Measurements from ENCODE around the gene SWAP70.
"Not testable (repeated sequence)": the region's sequence is repeated elsewhere in the genome, so short reads cannot be mapped to it uniquely, and the experiment has no call there.

SWAP70 gene

DNA sequence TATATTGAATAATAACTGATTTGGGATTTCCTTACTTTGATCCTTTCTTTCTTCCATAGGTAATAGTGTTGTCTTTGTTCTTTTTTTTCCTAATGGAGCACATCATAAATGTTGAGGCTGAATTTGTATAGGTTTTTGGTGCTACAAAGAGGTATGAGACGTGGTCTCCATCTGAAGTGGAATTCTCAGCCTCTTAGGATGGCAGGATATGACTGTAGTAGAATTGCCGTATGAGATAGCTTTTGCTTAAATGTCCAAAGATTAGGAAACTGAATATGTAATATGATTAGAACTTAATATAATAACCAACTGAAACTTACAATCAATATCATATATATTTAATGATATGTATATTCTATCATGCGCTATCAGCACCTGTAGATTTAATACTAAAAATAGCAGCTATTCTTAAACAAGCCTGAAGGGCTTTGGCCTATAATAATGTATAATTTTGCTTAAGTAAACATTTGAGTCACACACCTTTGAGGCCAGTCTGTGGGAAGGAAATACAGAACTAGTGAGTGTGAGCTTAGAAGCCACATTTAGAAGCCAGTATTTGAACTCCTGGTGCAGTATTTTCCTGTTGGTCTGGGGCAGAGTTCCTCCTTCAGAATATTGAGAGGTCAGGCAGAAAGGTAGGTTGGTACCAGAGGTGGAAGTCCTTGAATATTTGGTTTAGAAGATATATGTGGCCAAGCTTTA is 62.6 kb downstream of the SWAP70 start:
- ATAC-seq = no peak

DNA sequence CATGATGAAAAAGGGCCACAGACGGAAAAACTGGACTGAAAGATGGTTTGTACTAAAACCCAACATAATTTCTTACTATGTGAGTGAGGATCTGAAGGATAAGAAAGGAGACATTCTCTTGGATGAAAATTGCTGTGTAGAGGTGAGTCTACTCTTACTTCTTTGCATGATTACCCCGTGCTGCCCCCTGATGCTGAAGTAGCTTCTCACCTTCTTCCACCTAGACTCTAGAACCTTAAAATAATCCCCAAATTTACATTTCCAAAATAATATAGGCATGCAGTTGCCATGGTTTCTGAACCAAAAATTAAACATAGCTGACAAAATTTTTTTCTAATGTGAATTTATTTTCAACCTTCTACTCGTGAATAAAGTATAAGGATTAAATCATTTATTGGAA is 64.2 kb downstream of the SWAP70 start:
- ATAC-seq = no peak

DNA sequence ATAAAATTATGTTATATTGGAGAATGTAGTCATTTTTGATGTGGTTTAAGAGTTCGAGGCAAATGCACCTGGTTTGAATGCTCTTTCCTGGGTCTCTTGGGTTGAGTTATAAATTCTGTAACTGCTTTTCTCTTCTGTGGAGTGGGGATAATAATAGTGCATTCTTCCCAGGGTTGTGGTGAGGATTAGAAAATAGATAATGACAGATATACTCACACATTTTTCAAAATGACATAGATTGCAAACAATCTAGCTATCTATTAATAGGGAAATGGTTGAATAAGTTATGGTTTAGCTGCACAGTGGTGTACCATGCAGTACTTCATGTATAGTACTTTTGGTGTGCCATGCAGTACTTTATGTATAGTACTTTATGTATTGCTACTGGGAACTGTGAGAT is 67.4 kb downstream of the SWAP70 start:
- ATAC-seq = no peak

DNA sequence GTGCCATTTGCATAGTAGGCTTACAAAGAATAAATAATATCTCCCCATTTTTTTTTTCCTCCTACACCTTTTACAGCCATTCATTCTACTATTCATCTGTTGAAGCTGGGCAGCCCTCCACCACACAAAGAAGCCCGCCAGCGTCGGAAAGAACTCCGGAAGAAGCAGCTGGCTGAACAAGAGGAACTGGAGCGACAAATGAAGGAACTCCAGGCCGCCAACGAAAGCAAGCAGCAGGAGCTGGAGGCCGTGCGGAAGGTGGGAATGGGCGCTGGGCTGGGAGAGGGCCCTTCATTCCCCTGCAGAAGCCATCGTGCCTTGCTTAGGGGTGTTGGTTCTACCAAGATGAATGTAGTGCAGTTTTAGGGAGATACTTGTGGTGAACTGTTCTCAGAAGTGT is 68.6 kb downstream of the SWAP70 start:
- ATAC-seq = no peak

DNA sequence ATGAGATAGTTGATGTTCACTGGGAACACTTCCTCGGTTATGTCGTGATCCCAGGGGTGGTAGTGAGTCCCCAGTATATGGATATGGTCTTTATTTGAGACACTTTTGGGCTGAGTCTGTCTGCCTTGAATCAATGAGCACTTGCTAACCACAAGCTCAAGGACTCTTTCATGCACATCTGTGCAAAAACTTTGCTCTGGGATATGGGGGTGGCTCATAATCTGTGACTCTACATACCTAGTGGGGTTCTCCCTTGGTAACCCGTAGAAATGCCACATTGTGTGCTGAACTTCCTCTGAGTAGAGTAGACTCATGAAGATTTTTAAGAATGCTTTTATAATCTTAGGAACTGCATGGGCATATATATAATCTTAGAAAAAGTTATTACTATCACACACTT is 69.3 kb downstream of the SWAP70 start:
- ATAC-seq = no peak

DNA sequence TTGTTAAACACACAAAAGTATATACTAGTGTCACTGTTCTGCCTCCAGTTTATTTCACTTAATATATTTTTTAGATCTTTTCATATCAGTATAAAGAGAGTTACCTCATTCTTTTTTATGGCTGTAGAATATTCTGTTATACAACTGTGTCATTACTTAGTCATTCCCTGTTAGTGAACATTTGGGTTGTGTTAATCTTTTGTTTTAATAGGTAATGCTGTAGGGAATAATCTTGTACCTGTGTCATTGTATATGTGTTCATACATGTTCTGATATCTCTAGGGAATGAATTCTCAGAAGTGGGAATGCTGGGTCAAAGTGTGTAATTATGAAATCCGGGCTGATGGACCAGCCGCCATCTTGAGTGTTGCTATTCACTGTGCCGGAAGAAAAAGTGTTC is 71.4 kb downstream of the SWAP70 start:
- ATAC-seq = no peak

DNA sequence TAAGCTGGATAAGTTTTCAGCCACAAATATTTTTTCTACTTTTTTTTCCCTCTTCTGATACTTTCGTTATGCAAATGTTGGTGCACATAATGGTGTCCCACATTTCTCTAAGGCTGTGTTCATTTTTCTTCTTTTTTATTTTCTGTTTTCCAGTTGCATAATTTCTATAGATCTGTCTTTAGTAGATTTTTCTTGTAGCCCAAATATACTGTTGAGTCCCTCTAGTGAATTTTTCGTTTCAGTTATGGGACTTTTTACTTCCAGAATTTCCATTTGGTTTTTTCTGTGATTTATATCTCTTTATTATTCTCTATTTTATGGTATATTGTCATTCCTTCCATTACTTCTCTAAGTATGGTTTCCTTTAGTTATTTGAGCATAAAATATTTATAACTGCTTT is 72.0 kb downstream of the SWAP70 start:
- no peak for ATAC-seq

DNA sequence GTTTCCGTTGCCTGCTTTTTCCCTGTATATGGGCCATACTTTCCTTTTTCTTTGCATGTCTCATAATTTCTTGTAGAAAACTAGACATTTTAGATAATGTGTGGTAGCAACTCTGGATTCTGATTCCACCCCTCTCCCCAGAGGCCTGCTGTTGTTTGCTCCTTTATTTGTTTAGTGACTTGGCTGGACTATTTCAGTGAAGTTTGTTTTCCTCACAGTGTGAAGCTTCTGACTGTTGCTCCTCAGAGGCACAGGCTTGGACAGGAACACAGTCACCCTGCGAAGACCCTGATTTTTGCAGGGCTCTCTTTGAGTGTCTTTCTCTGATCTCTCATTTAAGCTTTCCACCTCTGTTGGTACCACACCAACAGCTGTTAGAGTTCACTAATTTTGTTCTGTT is 72.5 kb downstream of the SWAP70 start:
- no peak for ATAC-seq

DNA sequence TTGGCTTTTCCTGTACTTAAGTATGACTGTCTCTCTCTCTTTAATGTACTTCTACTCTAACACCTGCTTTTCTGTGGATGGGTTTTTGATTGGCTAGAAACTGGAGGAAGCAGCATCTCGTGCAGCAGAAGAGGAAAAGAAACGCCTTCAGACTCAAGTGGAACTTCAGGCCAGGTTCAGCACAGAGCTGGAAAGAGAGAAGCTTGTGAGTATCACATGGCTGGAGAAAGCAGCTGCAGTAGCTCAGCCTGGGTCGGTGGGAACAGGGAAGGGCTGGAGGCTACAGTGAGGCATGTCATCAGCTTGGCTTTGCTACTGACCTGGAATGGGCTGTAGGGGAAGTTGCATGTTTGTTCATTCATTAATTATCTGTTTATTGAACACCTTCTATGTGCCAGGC is 74.2 kb downstream of the SWAP70 start:
- no peak for ATAC-seq

DNA sequence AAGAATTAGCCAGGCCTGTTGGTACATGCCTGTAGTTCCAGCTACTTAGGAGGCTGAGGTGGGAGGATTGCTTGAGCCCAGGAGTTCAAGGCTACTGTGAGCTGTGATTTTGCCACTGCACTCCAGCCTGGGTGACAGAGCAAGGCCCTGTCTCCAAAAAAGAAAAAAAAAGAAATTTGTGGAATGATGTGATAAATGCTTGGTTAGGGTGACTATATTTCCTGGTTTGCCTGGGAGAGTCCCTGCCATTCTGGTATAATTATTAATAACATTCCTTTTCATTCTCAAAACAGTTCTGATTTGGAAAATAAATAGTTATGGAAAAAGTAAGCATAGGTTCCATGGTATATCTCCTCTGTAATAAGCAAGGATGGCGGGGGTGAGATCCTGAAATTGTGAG is 74.8 kb downstream of the SWAP70 start:
- no peak for ATAC-seq

DNA sequence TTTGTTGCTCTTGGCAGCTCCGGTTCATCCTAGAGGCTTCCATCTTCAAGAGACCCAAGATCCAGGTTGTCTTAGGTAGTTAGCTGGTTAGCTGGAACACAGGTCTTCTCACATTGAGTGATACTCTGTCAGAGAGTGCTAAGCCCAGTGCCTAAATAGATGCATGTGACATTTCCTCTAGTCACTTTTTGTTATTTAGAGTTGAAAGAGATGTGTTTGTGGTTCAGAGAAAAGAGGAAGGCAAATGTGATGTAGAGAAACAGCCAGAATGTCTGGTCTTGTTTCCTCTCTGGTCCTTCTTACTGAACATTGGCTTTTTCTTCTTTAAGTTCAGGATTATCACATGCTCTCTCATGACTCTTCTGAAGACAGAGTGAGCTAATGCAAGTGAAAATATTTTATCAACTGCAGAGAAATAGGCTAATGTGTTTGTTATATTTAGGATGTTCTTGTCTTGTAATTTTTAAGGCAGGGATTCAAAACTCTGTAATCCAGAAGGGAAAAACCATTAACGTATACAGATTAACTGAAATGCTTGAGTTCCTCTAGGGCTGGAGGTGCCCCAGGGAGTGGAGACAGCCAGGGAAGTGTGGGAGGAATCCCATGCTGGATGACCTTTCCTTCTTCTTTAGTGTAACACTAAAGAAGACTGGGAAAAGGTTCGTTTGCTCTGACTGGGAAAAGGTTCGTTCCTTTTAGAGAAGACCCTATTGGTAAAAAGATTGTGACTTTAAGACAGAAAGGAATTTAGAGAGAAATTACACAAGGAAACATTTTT is 75.4 kb downstream of the SWAP70 start:
- no peak for ATAC-seq

DNA sequence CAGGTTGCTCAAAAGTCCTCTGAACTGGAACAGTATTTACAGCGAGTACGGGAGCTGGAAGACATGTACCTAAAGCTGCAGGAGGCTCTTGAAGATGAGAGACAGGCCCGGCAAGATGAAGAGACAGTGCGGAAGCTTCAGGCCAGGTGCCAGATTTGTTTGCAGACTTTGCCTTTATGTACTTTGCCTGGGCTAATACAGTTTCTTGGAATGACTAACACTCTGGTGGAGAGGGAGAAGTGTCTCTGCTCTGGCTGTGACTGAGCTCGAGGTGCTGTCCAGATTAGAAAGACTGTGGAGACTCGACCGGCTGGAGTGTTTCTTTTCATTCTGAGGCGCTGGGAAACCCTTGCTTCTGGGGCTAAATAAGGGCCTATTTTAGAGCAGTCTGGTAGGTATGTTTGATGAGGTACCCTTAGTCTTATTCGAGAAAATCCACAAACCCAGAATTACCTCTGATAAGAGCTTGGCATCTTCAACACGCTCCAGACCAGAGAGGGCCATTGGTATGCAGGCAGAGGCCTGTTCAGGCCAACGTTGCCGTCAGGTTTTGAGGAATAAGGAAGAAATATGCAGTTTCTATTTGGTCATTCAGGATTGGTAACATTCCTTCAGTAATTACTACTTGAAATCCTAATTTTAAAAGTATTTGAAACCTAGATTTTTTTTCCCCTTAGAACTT is 76.5 kb downstream of the SWAP70 start:
- ATAC-seq = no peak

DNA sequence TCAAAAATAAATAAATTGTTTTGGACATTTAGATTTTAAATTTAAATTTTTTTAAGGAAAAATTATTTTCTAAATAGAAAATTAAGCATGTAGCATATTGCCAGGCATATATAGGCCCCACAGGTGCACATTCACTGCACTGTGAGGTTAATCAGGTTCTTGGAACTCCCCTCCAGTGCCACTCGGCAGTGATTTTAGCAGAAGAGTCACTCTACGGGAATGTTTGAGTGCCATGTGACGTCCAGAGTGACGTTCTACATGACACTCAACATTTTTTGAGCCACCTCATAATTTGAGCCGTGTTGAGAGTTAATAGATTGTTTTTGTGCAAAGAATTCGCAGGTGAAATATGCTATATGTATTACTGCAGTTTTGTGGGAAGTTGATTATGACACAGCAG is 77.4 kb downstream of the SWAP70 start:
- no peak for ATAC-seq

DNA sequence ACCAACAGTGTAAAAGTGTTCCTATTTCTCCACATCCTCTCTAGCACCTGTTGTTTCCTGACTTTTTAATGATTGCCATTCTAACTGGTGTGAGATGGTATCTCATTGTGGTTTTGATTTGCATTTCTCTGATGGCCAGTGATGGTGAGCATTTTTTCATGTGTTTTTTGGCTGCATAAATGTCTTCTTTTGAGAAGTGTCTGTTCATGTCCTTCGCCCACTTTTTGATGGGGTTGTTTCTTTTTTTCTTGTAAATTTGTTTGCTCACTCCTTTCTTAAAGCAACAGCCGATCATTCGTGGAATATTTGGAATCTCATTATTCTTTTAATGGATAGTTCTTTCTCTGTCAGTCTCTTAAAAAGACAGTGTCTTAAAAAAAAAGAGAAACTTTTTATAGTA is 79.6 kb downstream of the SWAP70 start:
- ATAC-seq = not testable (repeated sequence)

DNA sequence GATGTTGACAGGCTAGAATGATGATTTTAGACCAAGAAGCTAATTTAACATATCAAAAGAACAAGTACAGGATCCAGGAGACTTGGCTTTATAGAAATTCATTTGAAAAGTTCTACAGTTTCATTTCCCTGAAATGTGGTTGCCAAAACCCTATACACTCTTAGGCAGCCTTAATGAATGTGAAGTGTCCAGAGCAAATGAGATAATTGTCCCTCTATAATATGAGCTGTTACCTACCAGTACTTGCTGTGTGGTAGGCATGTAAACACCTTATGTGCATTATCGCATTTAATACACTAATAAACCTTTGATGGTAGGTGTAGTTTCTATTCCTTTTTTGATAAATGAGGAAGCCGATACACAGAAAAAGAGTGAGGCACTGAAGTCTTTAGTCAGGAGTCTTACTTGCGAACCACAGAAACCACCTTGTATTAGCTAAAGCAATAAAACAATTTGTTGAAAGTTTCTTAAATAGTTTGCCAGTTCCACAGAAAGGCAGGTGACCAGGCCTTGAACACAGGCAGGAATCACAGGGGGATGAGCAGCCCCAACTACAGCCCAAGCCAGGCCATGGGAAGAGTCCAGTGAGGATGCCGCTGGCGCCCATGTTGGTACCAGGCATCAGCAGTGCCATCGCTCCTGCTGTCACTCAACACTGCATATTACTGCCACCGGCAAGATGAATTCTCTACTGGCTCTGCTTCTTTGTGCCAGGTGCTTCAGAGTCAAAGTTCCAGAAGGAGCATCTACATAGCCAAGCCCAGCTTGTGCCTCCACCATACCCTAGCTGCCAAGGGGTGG is 81.7 kb downstream of the SWAP70 start:
- no peak for ATAC-seq

DNA sequence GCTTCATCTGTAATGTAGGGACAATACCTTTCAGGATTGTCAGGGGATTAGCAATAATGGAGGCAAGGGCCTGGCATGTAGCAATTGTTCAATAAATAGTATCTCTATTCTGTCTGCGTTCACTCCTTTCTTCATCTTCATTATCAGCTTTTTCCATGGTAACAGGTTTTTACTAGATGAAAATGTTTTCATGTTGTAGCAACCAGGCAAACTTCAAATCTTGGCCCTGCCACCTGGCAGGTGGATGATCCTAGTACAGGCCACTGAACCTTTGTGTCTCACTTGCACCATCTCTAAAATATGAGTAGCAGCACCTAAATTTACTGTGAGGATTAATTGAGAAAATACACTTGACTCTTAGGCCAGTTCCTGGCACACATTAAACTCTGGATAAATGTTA is 83.4 kb downstream of the SWAP70 start:
- no peak for ATAC-seq

DNA sequence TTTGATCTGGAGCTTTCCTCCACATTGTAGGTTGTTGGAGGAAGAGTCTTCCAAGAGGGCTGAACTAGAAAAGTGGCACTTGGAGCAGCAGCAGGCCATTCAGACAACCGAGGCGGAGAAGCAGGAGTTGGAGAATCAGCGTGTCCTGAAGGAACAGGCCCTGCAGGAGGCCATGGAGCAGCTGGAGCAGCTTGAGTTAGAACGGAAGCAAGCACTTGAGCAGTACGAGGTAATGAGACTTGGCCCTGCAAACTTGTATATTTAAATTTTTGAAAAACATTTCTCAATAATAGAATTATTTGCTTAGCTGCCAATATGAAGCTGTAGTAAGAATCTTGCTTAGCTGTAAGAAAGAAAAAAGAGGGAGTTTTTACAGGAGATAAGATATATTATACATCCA is 84.0 kb downstream of the SWAP70 start:
- no peak for ATAC-seq

DNA sequence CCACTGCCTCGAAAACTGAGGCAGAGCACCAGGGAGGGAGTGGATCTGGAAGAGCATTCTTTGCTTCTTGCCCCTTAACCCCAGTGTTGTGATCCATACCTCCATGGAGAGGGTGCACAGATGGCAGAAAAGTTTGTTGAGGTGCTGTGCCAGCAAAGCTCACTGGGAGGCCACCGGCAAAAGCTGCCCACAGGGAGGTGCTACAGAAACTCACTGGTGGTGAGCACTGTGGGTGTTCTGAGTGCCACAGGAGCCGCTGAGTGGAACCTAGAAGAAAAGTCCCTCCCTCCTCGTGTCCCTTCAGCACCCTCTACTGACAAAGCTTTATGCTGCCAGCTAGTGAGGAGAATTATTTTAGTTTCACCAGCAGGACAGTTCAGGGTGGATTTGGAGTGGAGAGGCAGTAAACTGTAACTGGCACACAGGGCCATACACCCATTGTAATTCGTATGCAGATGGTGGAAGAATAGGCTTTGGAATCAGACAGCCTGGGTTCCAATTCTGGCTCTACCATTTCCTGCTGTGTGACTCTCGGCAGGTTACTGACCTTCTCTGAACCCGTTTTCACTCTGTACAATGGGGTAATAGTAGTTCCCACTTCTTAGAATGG is 84.6 kb downstream of the SWAP70 start:
- ATAC-seq = peak; percentile 88 to 92

DNA sequence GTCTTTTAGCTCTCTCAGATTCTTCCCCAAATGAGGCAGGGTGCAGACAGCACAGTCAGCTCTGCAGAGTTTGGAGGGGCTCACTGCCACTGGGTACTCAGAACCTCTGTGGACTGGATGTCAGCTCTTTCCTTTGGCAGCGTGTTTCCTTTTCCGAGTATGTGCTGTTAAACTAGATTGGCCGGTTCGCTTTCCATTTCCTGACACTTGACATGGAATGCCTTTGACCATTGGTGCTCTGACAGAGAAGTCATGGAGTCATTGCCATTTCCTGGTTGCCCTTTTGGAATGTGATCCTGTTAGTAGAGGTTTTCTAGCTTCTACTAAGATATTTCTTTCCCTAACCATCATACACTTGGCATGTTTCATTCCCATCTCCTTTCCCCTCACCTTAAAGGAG is 86.7 kb downstream of the SWAP70 start:
- no peak for ATAC-seq

DNA sequence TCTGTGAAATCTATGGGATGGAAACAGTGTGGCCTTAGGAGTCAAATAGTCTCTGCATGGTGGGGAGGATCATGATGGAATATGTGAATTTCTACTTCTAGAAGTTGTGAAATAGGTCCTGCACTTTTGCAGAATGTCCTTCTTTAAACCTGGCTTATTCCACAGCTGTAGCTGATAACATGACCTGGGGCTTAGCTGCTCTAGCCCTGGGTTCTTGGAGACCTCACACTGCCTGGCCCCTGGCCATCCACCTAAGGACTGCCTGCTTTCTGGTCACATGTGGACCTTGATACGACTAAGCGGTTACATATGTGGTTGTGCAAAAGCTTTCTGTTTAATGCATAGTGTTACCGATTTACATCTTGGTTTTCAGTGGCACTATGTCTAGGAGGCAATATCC is 88.2 kb downstream of the SWAP70 start:
- ATAC-seq = no peak

DNA sequence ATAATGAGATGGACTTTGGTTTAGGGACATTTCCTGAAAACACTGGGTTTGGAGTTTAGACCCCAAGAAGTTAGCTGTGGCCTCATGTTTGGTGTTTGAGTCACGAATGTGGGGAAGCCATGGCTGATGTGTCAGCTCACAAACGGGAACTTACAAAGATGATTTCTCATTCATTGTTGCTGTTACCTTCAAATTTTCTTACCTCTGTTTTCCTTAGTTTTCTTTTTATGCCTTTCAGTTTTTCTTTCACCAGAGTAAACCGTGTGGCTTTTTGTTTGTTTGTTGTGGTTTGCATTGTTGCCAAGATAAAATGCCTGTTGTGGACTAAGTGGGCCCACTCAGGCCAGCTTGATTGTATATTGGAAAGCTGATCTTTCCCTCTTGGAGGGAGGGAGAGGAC is 89.1 kb downstream of the SWAP70 start:
- ATAC-seq = no peak

DNA sequence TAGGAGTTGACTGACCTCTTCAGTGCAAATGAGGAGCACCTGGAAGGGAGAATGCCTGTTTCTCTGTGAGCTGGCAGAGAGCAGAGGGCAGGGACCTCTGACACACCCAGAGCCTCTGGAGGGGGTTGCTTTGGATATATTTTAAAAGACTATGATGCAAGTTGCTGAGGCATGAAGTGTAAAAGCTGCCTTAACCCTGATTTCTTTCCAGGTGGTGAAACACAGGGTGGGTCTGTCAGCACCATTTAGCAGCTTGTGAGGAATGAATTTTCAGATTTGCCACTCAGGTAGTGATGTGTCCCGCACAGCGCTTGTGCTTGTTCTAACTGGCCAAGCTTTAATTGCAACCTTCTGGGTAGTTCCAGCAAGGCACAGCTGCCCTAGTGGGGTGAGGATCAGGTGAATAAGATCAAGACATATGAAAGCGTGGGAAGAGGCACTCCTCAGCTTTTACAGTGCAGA is 90.2 kb downstream of the SWAP70 start:
- ATAC-seq = no peak

All from activated CD4-positive, CD25-positive, alpha-beta regulatory T cell treated with anti-CD3 and anti-CD28 coated beads, Interleukin-2, amount 50 U/mL, for 24 hours (primary cell).